ENCODE results near the gene GPR78. TPM values are rescaled to one million over a fixed set of nuclear protein-coding genes. Genes with fewer than 3 reads are reported as not detected.

GPR78 gene
- total RNA-seq, 1 donor from 2014 or later, result 0.09 TPM

DNA sequence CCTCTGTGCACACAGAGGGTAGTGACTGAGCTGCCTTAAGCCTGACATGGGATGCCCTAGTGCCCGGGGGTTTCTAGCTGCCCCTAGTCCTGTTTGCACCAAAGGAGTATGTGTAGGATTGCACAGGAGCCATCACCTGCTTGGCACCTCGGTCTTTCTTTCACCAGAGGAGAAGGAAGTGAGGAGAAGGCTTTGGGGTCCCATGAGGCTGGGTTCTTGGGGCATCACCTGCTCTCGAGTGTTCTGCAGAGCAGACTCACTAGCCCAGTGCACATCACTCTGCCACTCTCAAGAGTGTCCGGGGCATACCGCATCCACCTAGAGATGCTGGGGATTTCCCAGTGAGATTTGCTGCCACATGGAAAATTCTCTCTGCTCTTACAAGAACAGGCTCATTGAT lies 40.5 kb upstream of the GPR78 start:
- no peaks in the 10 kb centered on the region for H3K9me3 ChIP-seq (ENCODE audit: low read depth)
- no peaks in the 10 kb centered on the region for H3K4me1 ChIP-seq
- no peaks in the 10 kb centered on the region for H4K20me1 ChIP-seq (ENCODE audit: low read depth)
- H3K9ac ChIP-seq, result no peak overlapping the region
- Mint-ChIP-seq H3K36me3 (no peaks in the 10 kb centered on the region), H3K27ac (no peak overlapping the region), H3K9me3 (no peaks in the 10 kb centered on the region), H3K27me3 (ENCODE audit: insufficient read depth, low read depth) (peaks cover 16% of the 10 kb centered on the region), H3K4me3 (no peak overlapping the region), H3K4me1 (peaks cover 7% of the 10 kb centered on the region)
- H3K4me3 ChIP-seq, result no peak overlapping the region
- no peaks in the 10 kb centered on the region for H3K79me2 ChIP-seq (ENCODE audit: low read depth)
- DNase-seq (ENCODE audit: low spot score), result no peak
- H3K4me2 ChIP-seq, result no peak overlapping the region
- no peak overlapping the region for H3K27ac ChIP-seq
- no peaks in the 10 kb centered on the region for H3K27me3 ChIP-seq
- no peaks in the 10 kb centered on the region for H3F3A ChIP-seq (ENCODE audit: low read depth)
- no peaks in the 10 kb centered on the region for H3K36me3 ChIP-seq
- H2AFZ ChIP-seq (replicated peaks), result no peak overlapping the region
- TF ChIP-seq EZH2phosphoT487 (IDR thresholded peaks at IDR 0.05), result no peak

DNA sequence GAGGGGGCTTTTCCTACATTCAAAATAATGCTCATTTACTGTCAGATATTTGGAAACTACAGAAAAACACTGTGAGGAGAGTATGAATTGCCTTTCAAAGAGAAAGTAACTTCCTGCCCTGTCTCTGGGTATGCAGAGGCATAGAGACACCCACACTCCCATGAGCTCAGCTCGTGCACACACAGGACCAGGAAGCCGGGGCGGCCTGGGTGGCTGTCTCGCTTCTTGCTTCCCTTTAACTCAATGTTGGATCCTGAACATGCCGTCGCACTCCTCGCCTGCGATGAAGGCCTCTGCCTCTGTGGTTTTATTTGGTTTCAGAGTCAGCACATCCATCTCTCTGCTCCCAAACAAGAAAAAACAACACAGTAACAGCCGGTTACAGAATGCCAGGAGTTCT lies 40.1 kb upstream of the GPR78 start:
- no peak overlapping the region for H2AFZ ChIP-seq (replicated peaks)
- Mint-ChIP-seq H3K4me3 (no peak overlapping the region), H3K27ac (no peak overlapping the region)

DNA sequence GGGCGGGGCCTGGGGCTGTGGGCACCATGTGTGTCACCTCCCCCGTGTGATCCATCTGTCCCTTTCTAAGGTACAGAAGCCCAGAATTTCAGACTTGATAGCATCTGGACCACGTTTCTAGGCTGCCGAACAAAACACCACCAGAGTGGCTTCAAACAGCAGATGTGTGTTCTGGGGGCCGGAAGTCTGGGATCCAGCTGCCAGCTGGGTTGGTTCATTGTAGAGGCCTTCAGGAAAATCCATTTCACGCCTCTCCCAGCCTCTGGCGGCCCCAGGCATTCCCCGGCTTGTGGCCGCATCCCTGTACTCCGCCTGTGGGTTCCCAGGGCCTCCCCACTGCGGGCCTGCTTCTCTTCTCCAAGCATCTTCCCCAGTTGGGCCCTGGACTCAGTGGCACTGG lies 39.6 kb upstream of the GPR78 start:
- no peak overlapping the region for H3K9ac ChIP-seq
- H3K36me3 ChIP-seq, result no peaks in the 10 kb centered on the region
- no peaks in the 10 kb centered on the region for H3K9me3 Mint-ChIP-seq
- no peaks in the 10 kb centered on the region for H3K36me3 Mint-ChIP-seq
- peaks cover 22% of the 10 kb centered on the region for H3K27me3 Mint-ChIP-seq (ENCODE audit: insufficient read depth, low read depth)
- no peak overlapping the region for H2AFZ ChIP-seq (replicated peaks)
- H3K27ac Mint-ChIP-seq, result no peak overlapping the region
- no peak for TF ChIP-seq EZH2 (IDR thresholded peaks at IDR 0.05)
- TF ChIP-seq EZH2phosphoT487 (IDR thresholded peaks at IDR 0.05), result no peak
- TF ChIP-seq, protein P1, sequence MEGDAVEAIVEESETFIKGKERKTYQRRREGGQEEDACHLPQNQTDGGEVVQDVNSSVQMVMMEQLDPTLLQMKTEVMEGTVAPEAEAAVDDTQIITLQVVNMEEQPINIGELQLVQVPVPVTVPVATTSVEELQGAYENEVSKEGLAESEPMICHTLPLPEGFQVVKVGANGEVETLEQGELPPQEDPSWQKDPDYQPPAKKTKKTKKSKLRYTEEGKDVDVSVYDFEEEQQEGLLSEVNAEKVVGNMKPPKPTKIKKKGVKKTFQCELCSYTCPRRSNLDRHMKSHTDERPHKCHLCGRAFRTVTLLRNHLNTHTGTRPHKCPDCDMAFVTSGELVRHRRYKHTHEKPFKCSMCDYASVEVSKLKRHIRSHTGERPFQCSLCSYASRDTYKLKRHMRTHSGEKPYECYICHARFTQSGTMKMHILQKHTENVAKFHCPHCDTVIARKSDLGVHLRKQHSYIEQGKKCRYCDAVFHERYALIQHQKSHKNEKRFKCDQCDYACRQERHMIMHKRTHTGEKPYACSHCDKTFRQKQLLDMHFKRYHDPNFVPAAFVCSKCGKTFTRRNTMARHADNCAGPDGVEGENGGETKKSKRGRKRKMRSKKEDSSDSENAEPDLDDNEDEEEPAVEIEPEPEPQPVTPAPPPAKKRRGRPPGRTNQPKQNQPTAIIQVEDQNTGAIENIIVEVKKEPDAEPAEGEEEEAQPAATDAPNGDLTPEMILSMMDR (IDR thresholded peaks at IDR 0.05), result no peak
- H3K4me2 ChIP-seq, result no peak overlapping the region
- no peak overlapping the region for H3K4me3 Mint-ChIP-seq
- no peaks in the 10 kb centered on the region for H3K9me3 ChIP-seq (ENCODE audit: low read depth)
- H3K27ac ChIP-seq, result no peak overlapping the region
- no peaks in the 10 kb centered on the region for H4K20me1 ChIP-seq (ENCODE audit: low read depth)
- no peaks in the 10 kb centered on the region for H3K4me1 ChIP-seq
- peaks cover under 1% of the 10 kb centered on the region for H3K4me1 Mint-ChIP-seq
- H3K4me3 ChIP-seq, result no peak overlapping the region
- H3K27me3 ChIP-seq, result no peaks in the 10 kb centered on the region
- H3F3A ChIP-seq (ENCODE audit: low read depth), result no peaks in the 10 kb centered on the region
- no peak for DNase-seq (ENCODE audit: low spot score)
- H3K79me2 ChIP-seq (ENCODE audit: low read depth), result no peaks in the 10 kb centered on the region

More for the DNA sequence above, 40.1 kb upstream of the GPR78 start:
- peaks cover 4% of the 10 kb centered on the region for H3K4me1 Mint-ChIP-seq
- Histone ChIP-seq H3K4me1 (no peaks in the 10 kb centered on the region), H3K9me3 (ENCODE audit: low read depth) (no peaks in the 10 kb centered on the region), H3F3A (ENCODE audit: low read depth) (no peaks in the 10 kb centered on the region), H3K79me2 (ENCODE audit: low read depth) (no peaks in the 10 kb centered on the region), H3K36me3 (no peaks in the 10 kb centered on the region), H3K9ac (no peak overlapping the region), H3K27me3 (no peaks in the 10 kb centered on the region), H4K20me1 (ENCODE audit: low read depth) (no peaks in the 10 kb centered on the region), H3K4me2 (no peak overlapping the region), H3K4me3 (no peak overlapping the region), H3K27ac (no peak overlapping the region)
- TF ChIP-seq EZH2phosphoT487 (IDR thresholded peaks at IDR 0.05) (no peak), EZH2 (IDR thresholded peaks at IDR 0.05) (no peak)
- TF ChIP-seq, protein P1 (IDR thresholded peaks at IDR 0.05), result no peak
- H3K36me3 Mint-ChIP-seq, result no peaks in the 10 kb centered on the region
- DNase-seq (ENCODE audit: low spot score), result no peak
- H3K9me3 Mint-ChIP-seq, result no peaks in the 10 kb centered on the region
- H3K27me3 Mint-ChIP-seq (ENCODE audit: insufficient read depth, low read depth), result peaks cover 18% of the 10 kb centered on the region

DNA sequence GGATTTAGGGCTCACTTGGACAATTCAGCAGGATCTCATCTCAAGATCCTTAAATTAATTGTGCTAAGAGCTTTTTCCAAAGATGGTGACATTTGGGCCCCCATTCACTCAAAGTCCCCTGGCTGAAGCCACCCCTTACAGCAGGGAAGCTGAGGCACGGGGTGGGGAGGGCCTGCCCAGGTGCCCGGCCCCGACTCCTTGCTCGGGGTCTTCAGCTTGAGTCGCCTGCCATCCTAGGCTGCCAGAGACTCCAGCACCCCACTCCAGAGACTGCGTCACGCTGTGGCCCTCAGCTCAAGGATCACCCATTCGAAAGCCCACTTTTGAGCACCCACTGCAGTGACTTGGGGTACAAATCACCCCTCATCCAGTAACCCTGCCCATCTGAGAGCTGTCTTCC lies 39.2 kb upstream of the GPR78 start:
- H3K27me3 Mint-ChIP-seq (ENCODE audit: insufficient read depth, low read depth), result peaks cover 22% of the 10 kb centered on the region
- H3K4me1 ChIP-seq, result no peaks in the 10 kb centered on the region
- no peak overlapping the region for H3K27ac ChIP-seq
- no peaks in the 10 kb centered on the region for H3K27me3 ChIP-seq
- no peaks in the 10 kb centered on the region for H3K9me3 ChIP-seq (ENCODE audit: low read depth)
- H3K36me3 Mint-ChIP-seq, result no peaks in the 10 kb centered on the region
- no peaks in the 10 kb centered on the region for H3K79me2 ChIP-seq (ENCODE audit: low read depth)
- H3K36me3 ChIP-seq, result no peaks in the 10 kb centered on the region
- no peak for DNase-seq (ENCODE audit: low spot score)
- H4K20me1 ChIP-seq (ENCODE audit: low read depth), result no peaks in the 10 kb centered on the region
- H3K4me2 ChIP-seq, result no peak overlapping the region
- TF ChIP-seq EZH2 (IDR thresholded peaks at IDR 0.05), result no peak
- TF ChIP-seq, protein P1 (IDR thresholded peaks at IDR 0.05), result no peak
- TF ChIP-seq EZH2phosphoT487 (IDR thresholded peaks at IDR 0.05), result no peak
- H3K4me3 Mint-ChIP-seq, result no peak overlapping the region
- no peaks in the 10 kb centered on the region for H3F3A ChIP-seq (ENCODE audit: low read depth)
- no peak overlapping the region for H2AFZ ChIP-seq (replicated peaks)
- H3K4me1 Mint-ChIP-seq, result no peaks in the 10 kb centered on the region
- H3K9ac ChIP-seq, result no peak overlapping the region
- H3K9me3 Mint-ChIP-seq, result no peaks in the 10 kb centered on the region
- H3K4me3 ChIP-seq, result no peak overlapping the region
- H3K27ac Mint-ChIP-seq, result no peak overlapping the region

Data from neural progenitor cell (in vitro differentiated cells).